Mammary epithelial cell (primary cell): ENCODE measurements around the gene GARNL3.

ENCODE experiments used
- EZH2 ChIP-seq: IDR thresholded peaks from 2 replicates; pipeline ENCODE4 v1.6.1; 2012; ENCODE audit warnings: low read length, inconsistent platforms, borderline replicate concordance
- TF ChIP-seq, protein P1 (sequence below), 2 donors: IDR thresholded peaks in 1 of 2; conservative IDR thresholded peaks in 1 of 2; 2 replicates each; pipeline ENCODE4 v1.5.1; 2011 to 2012; ENCODE audit warnings: inconsistent platforms in 2 of 2, low read length in 2 of 2, mild to moderate bottlenecking in 2 of 2, control low read depth in 1 of 2, low read depth in 1 of 2; ENCODE audit not compliant: insufficient read depth in 1 of 2; ENCODE audit errors: extremely low read depth in 1 of 2

DNA sequence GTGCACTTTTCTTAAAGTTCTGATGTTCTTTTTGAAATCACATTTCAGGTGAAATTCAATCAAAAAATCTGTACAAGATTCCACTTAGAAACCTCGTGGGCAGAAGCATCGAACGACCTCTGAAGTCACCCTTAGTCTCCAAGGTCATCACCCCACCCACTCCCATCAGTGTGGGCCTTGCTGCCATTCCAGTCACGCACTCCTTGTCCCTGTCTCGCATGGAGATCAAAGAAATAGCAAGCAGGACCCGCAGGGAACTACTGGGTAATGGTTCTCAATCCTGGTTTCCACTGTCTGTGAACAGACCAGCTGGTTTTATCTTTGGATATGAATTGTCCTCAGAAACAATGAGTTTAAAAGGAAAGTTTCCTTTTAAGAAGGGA lies 124.3 kb downstream of the GARNL3 start:
- TF ChIP-seq, protein P1, sequence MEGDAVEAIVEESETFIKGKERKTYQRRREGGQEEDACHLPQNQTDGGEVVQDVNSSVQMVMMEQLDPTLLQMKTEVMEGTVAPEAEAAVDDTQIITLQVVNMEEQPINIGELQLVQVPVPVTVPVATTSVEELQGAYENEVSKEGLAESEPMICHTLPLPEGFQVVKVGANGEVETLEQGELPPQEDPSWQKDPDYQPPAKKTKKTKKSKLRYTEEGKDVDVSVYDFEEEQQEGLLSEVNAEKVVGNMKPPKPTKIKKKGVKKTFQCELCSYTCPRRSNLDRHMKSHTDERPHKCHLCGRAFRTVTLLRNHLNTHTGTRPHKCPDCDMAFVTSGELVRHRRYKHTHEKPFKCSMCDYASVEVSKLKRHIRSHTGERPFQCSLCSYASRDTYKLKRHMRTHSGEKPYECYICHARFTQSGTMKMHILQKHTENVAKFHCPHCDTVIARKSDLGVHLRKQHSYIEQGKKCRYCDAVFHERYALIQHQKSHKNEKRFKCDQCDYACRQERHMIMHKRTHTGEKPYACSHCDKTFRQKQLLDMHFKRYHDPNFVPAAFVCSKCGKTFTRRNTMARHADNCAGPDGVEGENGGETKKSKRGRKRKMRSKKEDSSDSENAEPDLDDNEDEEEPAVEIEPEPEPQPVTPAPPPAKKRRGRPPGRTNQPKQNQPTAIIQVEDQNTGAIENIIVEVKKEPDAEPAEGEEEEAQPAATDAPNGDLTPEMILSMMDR (conservative IDR thresholded peaks at IDR 0.05 in 1 of 2, IDR thresholded peaks at IDR 0.05 in 1 of 2; ENCODE audit: extremely low read depth in 1 of 2, insufficient read depth in 1 of 2, low read depth in 1 of 2, low read length in 2 of 2) = no peak
- no peak for TF ChIP-seq EZH2
